Midbrain (tissue), 1 donor: ENCODE data around the gene USH1C.

Source experiments
- DNase-seq: peaks from one replicate; lab custom pipeline; 2025; lab: John Stamatoyannopoulos, UW

The USH1C gene

GRCh38 chr11:17547051-17547577, 2.9 kb upstream of the USH1C start, which contains the start of gene OTOG:
OTOG (plus strand) TSS chr11:17547259; CDS start chr11:17547373, 114 bp downstream.
- no peak for DNase-seq

- DNase-seq: no peak
These were observed 2.0 kb upstream of the USH1C start for GRCh38 chr11:17546240-17546639.

- no peak for DNase-seq
These were observed 539 bp downstream of the USH1C start for GRCh38 chr11:17543574-17544180.

- DNase-seq: no peak
These were observed 1.2 kb downstream of the USH1C start for GRCh38 chr11:17543041-17543440.

- peak; percentile 18 for DNase-seq
These were observed 2.0 kb downstream of the USH1C start for GRCh38 chr11:17542249-17542648.

GRCh38 chr11:17541330-17541885, 2.8 kb downstream of the USH1C start:
- DNase-seq: no peak

GRCh38 chr11:17540807-17541206, 3.4 kb downstream of the USH1C start:
- DNase-seq: no peak

- no peak for DNase-seq
These were observed 5.5 kb downstream of the USH1C start for GRCh38 chr11:17538731-17539130.

GRCh38 chr11:17538054-17538453, 6.2 kb downstream of the USH1C start:
- DNase-seq: no peak

- no peak for DNase-seq
These were observed 7.0 kb downstream of the USH1C start for GRCh38 chr11:17537261-17537660.

- no peak for DNase-seq
These were observed 8.7 kb downstream of the USH1C start for GRCh38 chr11:17535488-17535887.

- DNase-seq: no peak
These were observed 10.3 kb downstream of the USH1C start for GRCh38 chr11:17533778-17534415.

- no peak for DNase-seq
These were observed 10.9 kb downstream of the USH1C start for GRCh38 chr11:17533341-17533740.

- DNase-seq: no peak
These were observed 11.4 kb downstream of the USH1C start for GRCh38 chr11:17532784-17533183.

- no peak for DNase-seq
These were observed 12.5 kb downstream of the USH1C start for GRCh38 chr11:17531636-17532113.

- DNase-seq: no peak
These were observed 13.1 kb downstream of the USH1C start for GRCh38 chr11:17531071-17531600.

GRCh38 chr11:17529844-17530185, 14.4 kb downstream of the USH1C start:
- peak; percentile 65 for DNase-seq

- no peak for DNase-seq
These were observed 15.0 kb downstream of the USH1C start for GRCh38 chr11:17528906-17529843.

GRCh38 chr11:17528181-17528691, 16.0 kb downstream of the USH1C start:
- peak; percentile 82 for DNase-seq

GRCh38 chr11:17527628-17527995, 16.6 kb downstream of the USH1C start:
- DNase-seq: no peak

GRCh38 chr11:17526931-17527627, 17.1 kb downstream of the USH1C start:
- no peak for DNase-seq
